NK-92 (cell line): ENCODE data around the gene TMEM131L.

ENCODE experiments used
- DNase-seq: peaks from one replicate; lab custom pipeline; 2025; ENCODE audit not compliant: unreplicated experiment; lab: John Stamatoyannopoulos, UW

The TMEM131L gene

GRCh38 chr4:153611679-153612078 lies 145.5 kb downstream of the TMEM131L start:
- no peak for DNase-seq

- no peak for DNase-seq
These were observed 146.7 kb downstream of the TMEM131L start for GRCh38 chr4:153612878-153613277.

GRCh38 chr4:153616006-153616555 lies 149.9 kb downstream of the TMEM131L start:
- DNase-seq = no peak

- no peak for DNase-seq
These were observed 152.7 kb downstream of the TMEM131L start for GRCh38 chr4:153618833-153619232.

- DNase-seq = no peak
These were observed 153.7 kb downstream of the TMEM131L start for GRCh38 chr4:153619811-153620210.

GRCh38 chr4:153620352-153620751 lies 154.2 kb downstream of the TMEM131L start:
- no peak for DNase-seq

- DNase-seq = no peak
These were observed 155.9 kb downstream of the TMEM131L start for GRCh38 chr4:153622093-153622492.

GRCh38 chr4:153622778-153623240 lies 156.6 kb downstream of the TMEM131L start:
- no peak for DNase-seq

- no peak for DNase-seq
These were observed 157.3 kb downstream of the TMEM131L start for GRCh38 chr4:153623491-153623890.

GRCh38 chr4:153628796-153629315 lies 162.7 kb downstream of the TMEM131L start:
- no peak for DNase-seq

- DNase-seq = no peak
These were observed 163.6 kb downstream of the TMEM131L start for GRCh38 chr4:153629776-153630175.

- DNase-seq = no peak
These were observed 168.7 kb downstream of the TMEM131L start for GRCh38 chr4:153634738-153635353.

GRCh38 chr4:153635846-153636245 lies 169.7 kb downstream of the TMEM131L start:
- no peak for DNase-seq

GRCh38 chr4:153637201-153637600 lies 171.0 kb downstream of the TMEM131L start:
- DNase-seq = no peak

- no peak for DNase-seq
These were observed 171.9 kb downstream of the TMEM131L start for GRCh38 chr4:153638011-153638410.

GRCh38 chr4:153638999-153639398 lies 172.8 kb downstream of the TMEM131L start:
- DNase-seq = no peak

GRCh38 chr4:153639833-153640802 lies 174.0 kb downstream of the TMEM131L start:
- no peak for DNase-seq

GRCh38 chr4:153641532-153641931 lies 175.4 kb downstream of the TMEM131L start:
- DNase-seq = no peak

- DNase-seq = no peak
These were observed 177.5 kb downstream of the TMEM131L start for GRCh38 chr4:153643406-153644383.

- DNase-seq = no peak
These were observed 179.0 kb downstream of the TMEM131L start for GRCh38 chr4:153645183-153645582.
